Fibroblast of skin of right biceps (primary cell): ENCODE data around the gene ZMYND12.
A peak's percentile ranks its signal among the peaks of the same experiment; 100 is the strongest.

Experiments used
- DNase-seq: peaks from one replicate; pipeline ENCODE4 v3.0.0-alpha.2; 2013

The ZMYND12 gene

DNA sequence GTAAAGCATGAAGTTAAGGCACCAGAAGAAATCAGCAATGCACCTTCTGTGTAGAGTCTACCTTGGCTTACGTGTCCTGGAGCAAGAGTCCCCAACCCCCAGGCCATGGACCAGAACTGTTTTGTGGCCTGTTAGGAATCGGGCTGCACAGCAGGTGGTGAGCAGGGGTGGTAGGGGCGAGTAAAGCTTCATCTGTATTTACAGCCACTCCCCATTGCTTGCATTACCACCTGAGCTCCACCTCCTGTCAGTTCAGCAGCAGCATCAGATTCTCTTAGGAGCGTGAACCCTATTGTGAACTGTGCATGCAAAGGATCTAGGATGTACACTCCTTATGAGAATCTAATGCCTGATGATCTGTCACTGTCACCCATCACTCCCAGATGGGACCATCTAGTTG is 21.5 kb downstream of the ZMYND12 start:
- DNase-seq = no peak

- DNase-seq = no peak
Observed at GRCh38 chr1:42433369-42433768, 22.5 kb downstream of the ZMYND12 start.

GRCh38 chr1:42432714-42433113 is 23.1 kb downstream of the ZMYND12 start:
- no peak for DNase-seq

DNA sequence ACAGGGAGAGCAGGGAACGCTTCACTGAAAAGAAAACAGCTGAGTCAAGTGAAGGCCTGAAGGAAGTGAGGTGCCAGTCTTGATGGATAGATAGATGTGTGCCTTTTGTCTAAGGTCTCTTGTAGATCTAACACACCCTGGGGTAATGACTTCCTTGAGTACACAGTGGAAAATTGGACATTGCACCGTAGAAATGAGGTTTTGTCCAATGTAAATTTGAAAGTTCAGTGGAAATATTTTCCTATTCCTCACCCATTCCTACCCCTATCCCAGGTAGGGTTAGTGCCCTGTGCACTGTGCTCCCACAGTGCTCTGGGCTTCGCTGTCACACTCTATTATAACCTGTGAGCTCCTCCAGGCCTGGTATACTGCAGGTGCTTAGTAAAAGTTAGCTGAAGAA is 24.3 kb downstream of the ZMYND12 start:
- no peak for DNase-seq

GRCh38 chr1:42430286-42431135 is 25.3 kb downstream of the ZMYND12 start:
- DNase-seq = peak; percentile 49

DNA sequence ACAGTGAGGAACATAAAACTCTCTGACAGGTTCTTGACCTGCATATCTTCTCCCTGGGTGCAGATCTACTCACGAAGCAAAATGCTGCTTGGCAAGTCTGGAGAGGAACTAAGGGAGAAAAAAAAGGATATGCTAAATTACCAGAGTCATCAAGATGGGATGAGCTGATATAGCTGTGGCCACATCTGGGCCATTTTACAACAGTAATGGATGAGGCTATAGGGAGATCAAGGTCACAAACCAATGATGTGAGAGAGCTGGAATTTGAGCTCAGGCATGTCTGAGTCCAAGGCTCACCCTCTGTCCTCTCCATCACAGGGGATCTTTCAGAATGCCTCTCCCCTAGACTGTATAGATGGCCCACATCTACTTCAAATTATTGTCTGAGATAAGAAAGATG is 26.2 kb downstream of the ZMYND12 start:
- DNase-seq = peak; percentile 56

GRCh38 chr1:42427240-42427639 is 28.6 kb downstream of the ZMYND12 start:
- no peak for DNase-seq

- DNase-seq = peak; percentile 58
Observed at GRCh38 chr1:42424201-42424600, 31.6 kb downstream of the ZMYND12 start.

- DNase-seq = no peak
Observed at GRCh38 chr1:42423681-42424080, 32.1 kb downstream of the ZMYND12 start.

DNA sequence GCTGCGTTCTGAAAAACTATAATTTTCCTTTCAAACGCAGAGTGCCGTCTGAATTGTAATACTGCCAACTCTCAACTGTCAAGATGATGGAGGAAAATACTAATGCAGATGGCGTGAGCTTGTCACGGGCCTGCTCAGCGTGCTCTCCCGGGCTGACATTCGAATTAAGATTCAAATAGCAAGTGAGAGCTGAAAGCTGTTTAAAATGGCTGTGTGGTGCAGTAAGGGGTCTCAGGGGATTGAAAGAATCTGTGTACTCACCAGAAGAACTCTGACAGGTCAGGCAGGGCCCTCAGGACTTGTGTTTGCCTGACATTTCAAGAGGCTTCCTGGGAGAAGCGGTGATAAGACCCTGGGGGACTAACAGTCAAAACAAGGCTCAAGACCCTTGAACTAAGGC is 33.1 kb downstream of the ZMYND12 start:
- DNase-seq = peak; percentile 40

DNA sequence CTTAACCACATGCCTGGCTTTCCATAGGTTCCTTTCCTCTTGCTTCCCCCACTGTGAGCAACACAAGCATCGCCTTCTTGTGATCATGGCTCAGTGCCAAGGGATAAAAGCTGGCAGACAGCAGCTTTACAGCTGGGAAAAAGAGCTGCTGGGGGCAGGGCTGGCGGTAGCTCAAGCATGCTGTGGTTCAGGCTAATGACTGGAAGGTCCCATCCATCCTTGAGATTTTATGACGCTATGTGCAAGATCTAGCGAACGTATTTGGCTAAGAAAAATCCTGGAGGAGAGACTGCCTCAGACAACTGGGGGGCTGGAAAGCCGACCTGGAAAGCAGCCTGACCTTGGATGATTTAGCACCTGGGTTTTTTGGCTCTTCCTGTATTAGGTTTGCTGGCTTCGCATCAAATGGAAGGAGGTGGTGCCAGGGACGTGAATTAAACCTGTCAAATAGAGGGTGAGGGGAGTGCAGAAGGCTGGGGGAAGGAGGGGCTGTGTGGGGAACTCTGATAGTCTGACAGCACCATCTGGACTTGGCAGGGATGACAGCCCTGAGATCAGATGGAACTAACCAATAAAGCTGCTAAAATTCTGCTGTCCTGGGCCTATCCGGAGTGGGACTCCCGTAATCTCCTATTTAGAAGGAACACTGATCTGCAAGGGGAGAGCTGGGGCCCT is 34.8 kb downstream of the ZMYND12 start:
- DNase-seq = peak; percentile 98

- no peak for DNase-seq
Observed at GRCh38 chr1:42420121-42420520, 35.7 kb downstream of the ZMYND12 start.

DNA sequence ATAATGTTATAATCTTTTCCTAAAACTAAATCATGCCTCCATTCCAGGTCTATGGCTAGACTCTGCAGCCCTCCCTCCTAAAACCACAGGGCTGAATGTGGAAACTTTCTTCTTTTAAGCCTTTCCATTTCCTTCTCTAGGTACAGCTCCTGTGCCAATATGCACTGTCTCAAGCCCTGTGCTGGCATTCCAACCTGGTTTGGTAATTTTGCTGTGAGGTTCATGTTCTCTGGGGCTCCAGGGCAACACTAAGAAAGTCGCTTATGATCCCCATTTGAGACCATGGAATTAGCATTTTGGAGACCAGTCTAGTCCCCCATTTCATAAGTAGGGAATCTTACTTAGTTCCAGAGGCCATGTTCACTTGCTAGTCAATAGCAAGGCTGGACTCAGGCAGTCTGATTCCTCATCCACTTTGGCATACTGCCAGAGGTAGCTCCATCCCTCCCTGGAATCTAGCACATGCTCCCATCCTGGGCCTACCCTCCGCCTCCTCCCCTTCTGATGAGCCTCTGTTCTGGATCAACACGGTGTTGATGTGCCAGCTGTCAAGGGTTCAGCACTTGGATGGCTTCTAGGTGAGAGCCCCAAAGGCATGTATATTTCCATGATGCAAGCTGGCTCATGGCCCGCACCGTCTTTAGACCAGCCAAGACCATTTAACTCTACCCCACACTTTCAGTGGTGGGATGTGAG is 36.5 kb downstream of the ZMYND12 start:
- peak; percentile 19 for DNase-seq

- DNase-seq = no peak
Observed at GRCh38 chr1:42418516-42418915, 37.3 kb downstream of the ZMYND12 start.

DNA sequence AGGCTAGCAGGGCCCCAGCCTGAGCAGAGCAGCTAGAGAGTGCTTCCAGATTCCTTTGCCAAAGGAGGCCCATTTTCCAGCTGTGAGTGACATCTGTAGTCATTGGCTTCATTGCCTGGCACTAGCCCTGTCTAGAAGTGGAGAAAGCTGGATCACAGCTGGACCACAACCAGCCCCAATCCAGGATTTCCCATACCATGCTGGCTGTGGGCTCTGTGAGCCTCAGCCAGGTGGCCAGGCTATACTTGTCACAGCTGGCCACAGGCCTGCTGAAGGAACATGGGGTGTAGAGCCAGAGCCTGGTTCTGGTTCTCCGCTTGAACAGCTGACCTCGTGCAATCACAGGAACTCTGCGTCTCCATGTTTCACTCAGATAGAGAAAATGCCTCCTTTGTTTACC is 38.7 kb downstream of the ZMYND12 start:
- DNase-seq = no peak

DNA sequence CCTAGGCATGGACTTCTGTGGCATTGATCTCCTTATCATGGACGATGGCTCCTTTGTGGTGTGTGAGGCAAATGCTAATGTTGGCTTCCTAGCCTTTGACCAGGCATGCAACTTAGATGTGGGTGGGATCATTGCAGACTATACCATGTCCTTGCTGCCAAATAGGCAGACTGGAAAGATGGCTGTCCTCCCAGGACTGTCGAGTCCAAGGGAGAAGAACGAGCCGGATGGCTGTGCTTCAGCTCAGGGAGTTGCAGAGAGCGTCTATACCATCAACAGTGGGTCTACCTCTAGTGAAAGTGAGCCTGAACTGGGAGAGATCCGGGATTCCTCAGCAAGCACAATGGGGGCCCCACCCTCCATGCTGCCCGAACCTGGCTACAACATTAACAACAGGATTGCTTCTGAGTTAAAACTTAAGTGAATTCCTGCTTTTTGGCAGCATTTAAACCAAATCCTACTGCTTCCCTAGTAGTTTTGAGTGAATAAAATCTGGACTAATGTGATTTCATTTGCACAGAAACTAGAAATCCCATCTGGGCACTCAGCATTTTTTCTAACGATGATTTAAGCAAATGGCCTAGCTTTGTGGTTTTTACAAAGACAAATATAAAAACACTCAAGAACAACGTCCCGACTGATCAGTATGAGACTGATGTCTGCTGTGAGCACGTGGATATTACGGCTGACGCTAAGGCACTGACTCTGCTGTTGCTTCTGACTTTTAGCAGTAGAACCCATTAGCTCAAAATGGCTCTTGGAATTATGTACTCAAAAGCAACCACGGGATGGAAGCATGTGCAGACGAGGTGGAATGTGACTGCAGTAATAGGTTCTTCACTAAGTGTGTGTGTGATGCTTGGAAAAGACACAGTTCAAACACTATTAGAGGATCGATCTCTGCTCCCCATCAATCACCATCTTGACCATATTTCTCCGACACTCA is 41.0 kb downstream of the ZMYND12 start:
- DNase-seq = no peak

- DNase-seq = no peak
Observed at GRCh38 chr1:42403880-42404400, 51.9 kb downstream of the ZMYND12 start.

GRCh38 chr1:42399315-42400100 is 56.3 kb downstream of the ZMYND12 start:
- no peak for DNase-seq

DNA sequence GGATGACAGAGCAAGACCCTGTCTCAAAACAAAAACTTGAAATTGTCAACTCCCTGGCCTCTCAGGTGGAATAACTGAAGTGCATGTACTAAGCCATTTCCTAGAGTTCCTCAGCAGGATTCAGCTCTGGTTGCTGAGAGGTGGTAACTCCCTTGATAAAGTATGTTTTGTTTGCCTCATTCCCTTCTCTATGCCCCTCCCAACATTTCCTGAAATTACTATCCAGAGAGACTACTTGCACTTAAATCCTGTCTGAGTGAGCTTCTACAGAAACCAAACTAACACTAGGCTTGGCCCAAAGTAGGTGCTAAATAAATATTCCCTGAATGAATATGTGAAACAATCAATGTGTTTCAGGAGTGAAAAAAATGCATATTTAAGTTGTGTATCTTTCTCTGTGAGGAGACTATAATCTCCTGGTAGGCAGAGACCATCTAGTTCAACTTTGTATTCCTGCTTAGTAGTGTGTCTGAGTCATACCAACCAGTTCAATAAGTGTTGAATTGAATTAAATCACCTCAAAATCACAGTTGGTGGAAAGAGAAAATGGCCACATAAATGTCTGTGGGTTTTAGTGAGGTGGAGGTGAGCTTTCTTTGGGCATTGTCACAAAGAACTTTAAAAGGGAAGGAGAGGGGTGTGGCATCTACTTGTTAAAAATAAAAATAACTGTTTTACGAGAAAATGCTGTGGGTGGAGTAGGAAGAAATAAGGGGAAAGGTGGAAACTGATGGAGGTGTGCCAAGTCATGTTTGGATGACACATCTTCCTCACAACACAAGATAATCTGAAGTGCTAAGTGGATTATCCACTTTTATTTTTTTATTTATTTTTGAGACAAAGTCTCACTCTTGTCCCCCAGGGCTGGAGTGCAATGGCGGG is 62.6 kb downstream of the ZMYND12 start:
- no peak for DNase-seq

- DNase-seq = no peak
Observed at GRCh38 chr1:42392255-42392654, 63.6 kb downstream of the ZMYND12 start.
